Measurements from ENCODE around the gene FHIT. TPM values are rescaled to one million over a fixed set of nuclear protein-coding genes. Genes with fewer than 3 reads are reported as not detected.

Gene FHIT
- total and polyA plus RNA-seq, 2 of the 4 experiments (the other 2 are of a cell fraction) = 0.07 TPM; not detected in 1

DNA sequence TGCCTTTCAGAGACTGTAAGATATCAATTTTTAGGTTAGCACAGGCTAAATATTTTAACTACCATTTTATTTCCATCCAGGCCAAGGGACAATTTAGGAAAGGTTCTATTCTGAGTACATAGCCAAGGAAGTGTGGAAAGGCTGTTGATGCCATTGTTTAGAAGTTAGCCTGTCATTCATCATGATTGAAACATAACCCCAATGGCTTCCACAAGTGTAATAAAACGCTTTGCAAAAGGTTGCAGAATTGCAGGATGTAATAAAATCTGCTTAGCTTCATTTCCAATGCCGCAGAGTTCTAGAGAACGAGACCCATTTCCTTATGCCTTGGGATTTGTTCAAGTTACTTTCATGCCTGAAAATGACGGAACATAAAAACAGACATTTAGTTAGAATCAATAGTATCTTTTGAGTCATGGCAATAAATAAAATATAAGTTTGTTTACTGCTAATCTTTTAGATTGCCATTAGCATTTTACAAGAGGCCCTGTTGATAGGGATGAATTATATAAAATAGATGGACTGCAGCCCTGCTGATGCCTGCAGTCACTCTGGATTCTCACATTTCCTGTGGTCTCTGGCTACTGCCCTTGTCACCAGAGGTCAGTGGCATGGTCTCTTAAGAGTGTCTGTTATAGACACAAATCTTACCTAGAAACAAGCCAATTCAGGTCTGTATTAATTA is 1523.2 kb downstream of the FHIT start:
- H2BK120ac ChIP-seq (ENCODE audit: low read depth, low read length) = no peak overlapping the region
- dilution Hi-C loops (cut with HindIII; ENCODE audit: low sequenced_read_pairs, unreplicated experiment) = no loop called here
- no peak overlapping the region for H3K4me3 ChIP-seq (ENCODE audit: insufficient read depth, low read depth, low read length)
- intact Hi-C loops (cut with micrococcal nuclease) = no loop called here
- in situ Hi-C loops (cut with MboI; ENCODE audit: low sequenced_read_pairs) = no loop called here
- no peak overlapping the region for H3K4ac ChIP-seq (ENCODE audit: low read depth, low read length)
- H3K27ac ChIP-seq (ENCODE audit: insufficient read depth, low read length) = no peak overlapping the region
- no peak overlapping the region for H3K4me2 ChIP-seq (ENCODE audit: low read depth, low read length)
- TF ChIP-seq MXI1 (IDR thresholded peaks at IDR 0.05; ENCODE audit: borderline replicate concordance, low read depth, low read length) (no peak), MAFK (IDR thresholded peaks at IDR 0.05; ENCODE audit: low read depth, low read length) (no peak), RCOR1 (IDR thresholded peaks at IDR 0.05; ENCODE audit: insufficient replicate concordance, low read length) (no peak), FOS (IDR thresholded peaks at IDR 0.05; ENCODE audit: low read depth, low read length) (no peak), CEBPB (IDR thresholded peaks at IDR 0.05; ENCODE audit: low read depth, low read length) (no peak), POLR2A (IDR thresholded peaks at IDR 0.05; ENCODE audit: low read depth, low read length) (no peak), NFE2L2 (IDR thresholded peaks at IDR 0.05; ENCODE audit: low read depth, low read length) (no peak), CHD1 (IDR thresholded peaks at IDR 0.05; ENCODE audit: low read depth, low read length) (no peak), RAD21 (IDR thresholded peaks at IDR 0.05; ENCODE audit: low read length) (no peak), MAZ (IDR thresholded peaks at IDR 0.05; ENCODE audit: borderline replicate concordance, low read depth, low read length) (no peak), SMC3 (IDR thresholded peaks at IDR 0.05; ENCODE audit: low read depth, low read length) (no peak)
- TF ChIP-seq, protein P1, sequence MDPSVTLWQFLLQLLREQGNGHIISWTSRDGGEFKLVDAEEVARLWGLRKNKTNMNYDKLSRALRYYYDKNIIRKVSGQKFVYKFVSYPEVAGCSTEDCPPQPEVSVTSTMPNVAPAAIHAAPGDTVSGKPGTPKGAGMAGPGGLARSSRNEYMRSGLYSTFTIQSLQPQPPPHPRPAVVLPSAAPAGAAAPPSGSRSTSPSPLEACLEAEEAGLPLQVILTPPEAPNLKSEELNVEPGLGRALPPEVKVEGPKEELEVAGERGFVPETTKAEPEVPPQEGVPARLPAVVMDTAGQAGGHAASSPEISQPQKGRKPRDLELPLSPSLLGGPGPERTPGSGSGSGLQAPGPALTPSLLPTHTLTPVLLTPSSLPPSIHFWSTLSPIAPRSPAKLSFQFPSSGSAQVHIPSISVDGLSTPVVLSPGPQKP (IDR thresholded peaks at IDR 0.05; ENCODE audit: borderline replicate concordance, low read depth, low read length) = no peak
- TF ChIP-seq, protein P2, sequence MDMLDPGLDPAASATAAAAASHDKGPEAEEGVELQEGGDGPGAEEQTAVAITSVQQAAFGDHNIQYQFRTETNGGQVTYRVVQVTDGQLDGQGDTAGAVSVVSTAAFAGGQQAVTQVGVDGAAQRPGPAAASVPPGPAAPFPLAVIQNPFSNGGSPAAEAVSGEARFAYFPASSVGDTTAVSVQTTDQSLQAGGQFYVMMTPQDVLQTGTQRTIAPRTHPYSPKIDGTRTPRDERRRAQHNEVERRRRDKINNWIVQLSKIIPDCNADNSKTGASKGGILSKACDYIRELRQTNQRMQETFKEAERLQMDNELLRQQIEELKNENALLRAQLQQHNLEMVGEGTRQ (IDR thresholded peaks at IDR 0.05; ENCODE audit: low read depth, low read length) = no peak
- TF ChIP-seq, protein P3, sequence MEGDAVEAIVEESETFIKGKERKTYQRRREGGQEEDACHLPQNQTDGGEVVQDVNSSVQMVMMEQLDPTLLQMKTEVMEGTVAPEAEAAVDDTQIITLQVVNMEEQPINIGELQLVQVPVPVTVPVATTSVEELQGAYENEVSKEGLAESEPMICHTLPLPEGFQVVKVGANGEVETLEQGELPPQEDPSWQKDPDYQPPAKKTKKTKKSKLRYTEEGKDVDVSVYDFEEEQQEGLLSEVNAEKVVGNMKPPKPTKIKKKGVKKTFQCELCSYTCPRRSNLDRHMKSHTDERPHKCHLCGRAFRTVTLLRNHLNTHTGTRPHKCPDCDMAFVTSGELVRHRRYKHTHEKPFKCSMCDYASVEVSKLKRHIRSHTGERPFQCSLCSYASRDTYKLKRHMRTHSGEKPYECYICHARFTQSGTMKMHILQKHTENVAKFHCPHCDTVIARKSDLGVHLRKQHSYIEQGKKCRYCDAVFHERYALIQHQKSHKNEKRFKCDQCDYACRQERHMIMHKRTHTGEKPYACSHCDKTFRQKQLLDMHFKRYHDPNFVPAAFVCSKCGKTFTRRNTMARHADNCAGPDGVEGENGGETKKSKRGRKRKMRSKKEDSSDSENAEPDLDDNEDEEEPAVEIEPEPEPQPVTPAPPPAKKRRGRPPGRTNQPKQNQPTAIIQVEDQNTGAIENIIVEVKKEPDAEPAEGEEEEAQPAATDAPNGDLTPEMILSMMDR (conservative IDR thresholded peaks at IDR 0.05; ENCODE audit: low read depth, low read length) = no peak
- no peak overlapping the region for H3K9ac ChIP-seq (ENCODE audit: low read depth, low read length)
- no peaks in the 10 kb centered on the region for H3K9me3 ChIP-seq (ENCODE audit: control insufficient read depth, insufficient read depth, low read length)
- H3K27me3 ChIP-seq (ENCODE audit: control insufficient read depth, insufficient read depth, low read length) = no peaks in the 10 kb centered on the region; the same call in 1 of the 2 replicates
- H3K4me1 ChIP-seq (ENCODE audit: control insufficient read depth, insufficient read depth, low read length) = no peaks in the 10 kb centered on the region
- H2AK9ac ChIP-seq (replicated peaks; ENCODE audit: low read depth, low read length, poor library complexity) = no peak overlapping the region
- H2AFZ ChIP-seq (replicated peaks; ENCODE audit: low read length, poor library complexity) = no peak overlapping the region
- H2BK15ac ChIP-seq (ENCODE audit: low read depth, low read length) = no peak overlapping the region
- H3K14ac ChIP-seq (replicated peaks; ENCODE audit: low read depth, low read length) = no peak overlapping the region
- H2AK5ac ChIP-seq (ENCODE audit: low read depth, low read length) = no peak overlapping the region
- H3K56ac ChIP-seq (ENCODE audit: extremely low read depth, insufficient read depth, low read length) = no peak overlapping the region
- H4K91ac ChIP-seq (ENCODE audit: insufficient read depth, low read depth, low read length) = no peak overlapping the region
- no peak overlapping the region for H4K5ac ChIP-seq (ENCODE audit: low read depth, low read length)
- H2BK20ac ChIP-seq (ENCODE audit: low read depth, low read length) = no peak overlapping the region
- WGBS, 2 experiments (ENCODE audit: extremely low coverage in 2 of 2, insufficient read length in 1 of 2) = no CpG with 5 or more reads among the region's 4 CpGs
- H3K9me1 ChIP-seq (ENCODE audit: insufficient read depth, low read length) = no peaks in the 10 kb centered on the region
- ChIA-PET POLR2A (ENCODE audit: unreplicated experiment) (interaction anchor here (1.0 kb wide), 1 partner anchor 12 kb away, joined by 4 read pairs; no protein-coding TSS in a partner anchor), CTCF (no interaction called here)
- H4K20me1 ChIP-seq (ENCODE audit: insufficient read depth, low read length) = no peaks in the 10 kb centered on the region
- H3K23ac ChIP-seq (ENCODE audit: low read depth, low read length) = no peak overlapping the region
- no peak overlapping the region for H4K8ac ChIP-seq (ENCODE audit: low read depth in 2 of 2, low read length in 2 of 2)
- H3K36me3 ChIP-seq (ENCODE audit: control insufficient read depth, insufficient read depth, low read length) = no peaks in the 10 kb centered on the region
- DNase-seq (no peak), ATAC-seq (ENCODE audit: low read depth) (no peak)
- no peak overlapping the region for H2BK5ac ChIP-seq (ENCODE audit: low read depth, low read length, poor library complexity, severe bottlenecking)
- H3K18ac ChIP-seq (ENCODE audit: low read depth, low read length) = no peak overlapping the region
- BruUV-seq (replicated peaks) = no TSS peak
- H3K79me1 ChIP-seq (ENCODE audit: low read depth in 1 of 2, low read length in 2 of 2) = no peaks in the 10 kb centered on the region
